Measurements from ENCODE around the gene CEP350. TPM values are rescaled to one million over a fixed set of nuclear protein-coding genes. Genes with fewer than 3 reads are reported as not detected.

Gene CEP350
- total RNA-seq, 2 experiments from 2014 or later, result 59.3 to 65.1 TPM

Other genes starting within 250 kb of the CEP350 start
- not detected for gene FAM163A, start 211.5 kb upstream of the CEP350 start, total RNA-seq
- 10 to 100 TPM; 48.0 to 49.0 TPM for gene TOR1AIP2, start 77.0 kb upstream of the CEP350 start, total RNA-seq
- 10 to 100 TPM; 67.7 to 71.0 TPM for gene TOR1AIP1, start 72.5 kb upstream of the CEP350 start, total RNA-seq
- gene QSOX1, start 200.1 kb downstream of the CEP350 start, total RNA-seq, result 10 to 100 TPM; 23.9 to 25.2 TPM